GM12892 (cell line): Measurements from ENCODE around the gene PDE1A.

Experiments
- DNase-seq: peaks from one replicate; pipeline ENCODE4 v3.0.0; 2011; ENCODE audit not compliant: insufficient read length
- FAIRE-seq: peaks from 2 replicates; lab custom pipeline; 2011; peaks lifted over from hg19 to GRCh38; lab: Jason Lieb, UNC
- POLR2A ChIP-seq: IDR thresholded peaks from 2 replicates; pipeline ENCODE4 v1.6.1; 2011; ENCODE audit warnings: low read depth, low read length, control low read depth
- POLR2AphosphoS5 ChIP-seq: IDR thresholded peaks from 2 replicates; pipeline ENCODE4 v1.6.1; 2011; ENCODE audit warnings: low read depth, low read length, control low read depth
- TAF1 ChIP-seq: IDR thresholded peaks from 2 replicates; pipeline ENCODE4 v1.6.1; 2011; ENCODE audit warnings: low read depth, mild to moderate bottlenecking, control low read depth, low read length, borderline replicate concordance

Gene PDE1A

GRCh38 chr2:182435754-182436153 lies 8.9 kb upstream of the PDE1A start:
- DNase-seq (no peak), FAIRE-seq (no peak)
- TF ChIP-seq POLR2A (no peak), POLR2AphosphoS5 (no peak), TAF1 (no peak)

GRCh38 chr2:182432051-182432450 lies 5.2 kb upstream of the PDE1A start:
- FAIRE-seq = no peak
- TF ChIP-seq POLR2A (no peak), TAF1 (no peak), POLR2AphosphoS5 (no peak)
- DNase-seq = no peak

- DNase-seq (no peak), FAIRE-seq (no peak)
- TF ChIP-seq POLR2A (no peak), TAF1 (no peak), POLR2AphosphoS5 (no peak)
Observed at GRCh38 chr2:182428476-182428875, 1.6 kb upstream of the PDE1A start.

- TF ChIP-seq POLR2AphosphoS5 (no peak), POLR2A (no peak), TAF1 (no peak)
- FAIRE-seq = no peak
- DNase-seq = no peak
Observed at GRCh38 chr2:182426082-182426917, 536 bp downstream of the PDE1A start.

GRCh38 chr2:182422864-182423263 lies 4.0 kb downstream of the PDE1A start:
- no peak for DNase-seq
- TF ChIP-seq POLR2A (no peak), TAF1 (no peak)
- FAIRE-seq = no peak

- DNase-seq = no peak
- no peak for FAIRE-seq
- no peak for TF ChIP-seq TAF1
- no peak for TF ChIP-seq POLR2A
- TF ChIP-seq POLR2AphosphoS5 = no peak
Observed at GRCh38 chr2:182420669-182421068, 6.2 kb downstream of the PDE1A start.

GRCh38 chr2:182416861-182417260 lies 10.0 kb downstream of the PDE1A start:
- TF ChIP-seq POLR2A = no peak
- no peak for TF ChIP-seq POLR2AphosphoS5
- TF ChIP-seq TAF1 = no peak
- FAIRE-seq (no peak), DNase-seq (no peak)

GRCh38 chr2:182416191-182416590 lies 10.6 kb downstream of the PDE1A start:
- DNase-seq (no peak), FAIRE-seq (no peak)
- TF ChIP-seq POLR2A = no peak
- no peak for TF ChIP-seq POLR2AphosphoS5
- no peak for TF ChIP-seq TAF1

GRCh38 chr2:182415771-182416170 lies 11.1 kb downstream of the PDE1A start:
- FAIRE-seq (no peak), DNase-seq (no peak)
- TF ChIP-seq POLR2AphosphoS5 = no peak

GRCh38 chr2:182412858-182413257 lies 14.0 kb downstream of the PDE1A start:
- TF ChIP-seq POLR2AphosphoS5 (no peak), TAF1 (no peak), POLR2A (no peak)
- FAIRE-seq = no peak

GRCh38 chr2:182410120-182410519 lies 16.7 kb downstream of the PDE1A start:
- TF ChIP-seq TAF1 = no peak
- no peak for TF ChIP-seq POLR2AphosphoS5
- TF ChIP-seq POLR2A = no peak
- no peak for FAIRE-seq
- no peak for DNase-seq

More at GRCh38 chr2:182412858-182413257, 14.0 kb downstream of the PDE1A start:
- no peak for DNase-seq

GRCh38 chr2:182406221-182406620 lies 20.6 kb downstream of the PDE1A start:
- DNase-seq (no peak), FAIRE-seq (no peak)
- TF ChIP-seq TAF1 (no peak), POLR2AphosphoS5 (no peak), POLR2A (no peak)
